Lower leg skin (tissue), 3 donors: ENCODE data around the gene GALNT14.

Source experiments
- POLR2A ChIP-seq, 2 donors: fragments of 450-650 bp; IDR thresholded peaks; one replicate each; pipeline ENCODE4 v1.6.1; 2016 to 2017; ENCODE audit warnings: antibody characterized with exemption in 2 of 2, mild to moderate bottlenecking in 1 of 2, moderate library complexity in 1 of 2
- TF ChIP-seq, protein P1 (sequence below), 3 donors: fragments of 450-650 bp; IDR thresholded peaks; one replicate each; pipeline ENCODE4 v1.5.1; 2016; ENCODE audit warnings: antibody characterized with exemption in 3 of 3, mild to moderate bottlenecking in 3 of 3, moderate library complexity in 2 of 3

DNA sequence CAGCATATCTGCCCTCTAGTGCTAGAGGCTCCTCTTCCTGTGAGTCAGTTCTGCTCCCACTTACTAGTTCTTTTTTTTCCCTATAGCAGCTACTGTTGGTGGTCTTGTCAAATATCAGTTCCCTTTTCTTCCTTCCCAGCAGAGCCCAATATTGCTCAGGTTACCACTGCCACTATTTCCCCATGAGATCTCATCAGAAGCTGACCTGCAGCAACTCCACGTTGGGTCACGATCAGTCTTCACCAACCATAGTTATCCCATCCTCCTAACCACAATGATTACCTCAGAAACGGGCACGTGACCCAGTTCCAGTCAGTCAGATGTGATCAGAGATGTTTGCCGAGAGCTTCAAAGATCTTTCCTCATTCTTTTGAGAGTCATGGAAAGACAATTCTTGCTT is 271.3 kb downstream of the GALNT14 start:
- TF ChIP-seq, protein P1, sequence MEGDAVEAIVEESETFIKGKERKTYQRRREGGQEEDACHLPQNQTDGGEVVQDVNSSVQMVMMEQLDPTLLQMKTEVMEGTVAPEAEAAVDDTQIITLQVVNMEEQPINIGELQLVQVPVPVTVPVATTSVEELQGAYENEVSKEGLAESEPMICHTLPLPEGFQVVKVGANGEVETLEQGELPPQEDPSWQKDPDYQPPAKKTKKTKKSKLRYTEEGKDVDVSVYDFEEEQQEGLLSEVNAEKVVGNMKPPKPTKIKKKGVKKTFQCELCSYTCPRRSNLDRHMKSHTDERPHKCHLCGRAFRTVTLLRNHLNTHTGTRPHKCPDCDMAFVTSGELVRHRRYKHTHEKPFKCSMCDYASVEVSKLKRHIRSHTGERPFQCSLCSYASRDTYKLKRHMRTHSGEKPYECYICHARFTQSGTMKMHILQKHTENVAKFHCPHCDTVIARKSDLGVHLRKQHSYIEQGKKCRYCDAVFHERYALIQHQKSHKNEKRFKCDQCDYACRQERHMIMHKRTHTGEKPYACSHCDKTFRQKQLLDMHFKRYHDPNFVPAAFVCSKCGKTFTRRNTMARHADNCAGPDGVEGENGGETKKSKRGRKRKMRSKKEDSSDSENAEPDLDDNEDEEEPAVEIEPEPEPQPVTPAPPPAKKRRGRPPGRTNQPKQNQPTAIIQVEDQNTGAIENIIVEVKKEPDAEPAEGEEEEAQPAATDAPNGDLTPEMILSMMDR (IDR thresholded peaks at IDR 0.05), result no peak
- no peak for TF ChIP-seq POLR2A (IDR thresholded peaks at IDR 0.05)
